DMS114 treated with DMSO at 0.1 percent for 48 hours (cell line): Measurements from ENCODE around the gene SLC25A47.
"Not testable (repeated sequence)": the region's sequence is repeated elsewhere in the genome, so short reads cannot be mapped to it uniquely, and the experiment has no call there.

Experiments used
- DNase-seq: peaks from one replicate; lab custom pipeline; 2025; ENCODE audit not compliant: unreplicated experiment; lab: John Stamatoyannopoulos, UW

Gene SLC25A47

DNA sequence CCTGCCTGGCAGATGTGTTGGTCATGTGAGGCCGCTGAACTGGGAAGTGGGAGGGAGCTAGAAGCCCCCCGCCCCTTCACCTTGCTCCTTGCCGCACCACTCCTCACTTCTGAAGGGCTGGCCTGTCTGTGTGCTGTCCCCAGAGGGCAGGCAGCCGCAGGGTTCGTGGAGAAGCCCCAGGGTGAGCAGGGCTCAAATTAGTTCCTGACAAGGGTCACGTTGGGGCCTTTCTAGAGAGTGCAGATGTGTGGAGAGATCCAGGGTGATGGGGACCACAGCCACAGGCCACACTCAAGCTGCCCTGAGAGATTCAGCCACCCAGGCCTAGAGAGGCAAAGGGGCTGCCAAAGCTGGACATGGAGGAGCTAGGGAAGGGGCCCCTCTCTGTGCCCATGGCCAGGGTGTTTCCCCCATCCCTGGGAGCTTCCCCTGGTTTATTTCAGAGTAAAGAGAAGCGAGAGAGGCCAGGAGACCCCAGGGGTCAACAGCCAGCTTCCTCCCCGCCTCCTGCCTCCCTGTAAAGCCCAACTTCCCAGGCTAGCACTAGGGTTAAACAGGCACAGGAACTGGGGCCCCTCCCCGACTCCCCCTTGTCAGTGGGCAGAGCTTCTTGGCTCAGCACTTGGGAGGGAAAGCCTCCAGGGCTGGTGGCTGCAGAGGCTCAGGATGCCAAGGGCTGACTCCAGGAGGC, 33.1 kb upstream of the SLC25A47 start:
- no peak for DNase-seq

DNA sequence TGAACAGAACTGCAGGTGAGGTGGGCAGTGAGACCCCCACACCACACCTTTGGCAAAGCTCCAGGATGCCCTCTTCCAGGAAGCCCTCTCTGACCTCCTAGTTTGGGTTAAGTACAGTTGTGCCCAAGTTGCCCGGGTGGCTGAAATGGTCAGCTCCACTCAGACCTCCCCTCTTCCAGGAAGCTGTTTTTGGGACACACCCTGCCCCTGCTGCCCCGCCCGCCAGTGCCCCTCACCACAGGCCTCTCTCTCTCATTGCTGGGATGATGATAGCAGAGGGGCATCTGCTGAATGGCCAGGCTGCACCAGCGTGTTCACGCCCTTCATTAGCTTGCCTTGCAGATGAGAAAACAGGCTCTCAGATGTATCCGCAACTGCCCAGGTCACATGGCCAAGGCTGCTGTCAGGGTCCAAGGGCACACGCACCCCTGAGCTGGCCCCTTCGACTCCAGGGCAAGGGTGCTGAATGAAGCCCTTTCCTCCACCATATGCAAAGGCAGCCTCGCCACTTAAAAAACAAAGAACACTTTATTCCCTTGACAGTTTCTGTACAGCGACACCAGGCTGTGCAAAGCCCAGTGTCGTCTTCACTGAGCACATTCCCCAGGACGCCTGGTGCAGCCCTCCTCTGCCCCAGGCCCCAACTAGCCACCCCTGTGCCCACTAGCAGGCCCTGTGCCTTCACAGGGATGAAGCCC, 32.4 kb upstream of the SLC25A47 start:
- no peak for DNase-seq

DNA sequence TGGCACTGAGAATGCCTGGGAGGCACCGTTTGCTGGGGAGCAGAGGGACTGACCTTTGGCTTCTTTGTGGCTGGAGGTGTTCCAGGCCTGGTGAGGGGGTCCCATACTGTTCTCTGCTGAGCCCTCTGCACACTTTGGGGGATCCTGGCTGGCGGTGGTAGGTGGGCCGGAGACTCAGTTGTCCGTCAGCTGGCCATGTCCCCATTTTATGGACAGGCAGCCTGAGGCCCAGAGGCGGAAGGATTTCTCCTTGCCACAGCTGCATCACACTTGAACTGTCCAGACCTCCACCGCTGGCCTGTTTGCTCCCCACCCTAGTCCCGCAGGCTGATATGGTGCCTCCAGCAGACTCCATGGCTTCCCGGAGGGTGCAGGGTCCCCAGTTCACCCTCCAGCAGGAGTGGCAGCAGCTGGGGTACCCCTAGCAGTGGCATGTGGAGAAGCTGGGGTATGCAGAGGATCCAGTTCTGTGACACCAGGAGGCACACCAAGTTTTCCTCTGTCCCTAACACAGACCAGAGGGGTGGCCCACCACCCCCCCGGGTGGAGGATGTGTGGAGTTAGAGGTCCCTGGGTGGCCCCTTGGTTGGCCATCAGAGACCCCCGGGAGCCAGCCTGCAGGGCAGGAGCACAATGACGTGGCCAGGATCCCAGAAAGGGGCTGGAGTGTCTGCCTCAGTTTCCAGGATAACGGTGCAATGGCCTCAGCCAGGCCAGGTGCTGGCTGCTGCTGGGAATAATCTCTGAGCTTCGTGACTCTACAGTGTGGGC, 31.6 kb upstream of the SLC25A47 start:
- no peak for DNase-seq

DNA sequence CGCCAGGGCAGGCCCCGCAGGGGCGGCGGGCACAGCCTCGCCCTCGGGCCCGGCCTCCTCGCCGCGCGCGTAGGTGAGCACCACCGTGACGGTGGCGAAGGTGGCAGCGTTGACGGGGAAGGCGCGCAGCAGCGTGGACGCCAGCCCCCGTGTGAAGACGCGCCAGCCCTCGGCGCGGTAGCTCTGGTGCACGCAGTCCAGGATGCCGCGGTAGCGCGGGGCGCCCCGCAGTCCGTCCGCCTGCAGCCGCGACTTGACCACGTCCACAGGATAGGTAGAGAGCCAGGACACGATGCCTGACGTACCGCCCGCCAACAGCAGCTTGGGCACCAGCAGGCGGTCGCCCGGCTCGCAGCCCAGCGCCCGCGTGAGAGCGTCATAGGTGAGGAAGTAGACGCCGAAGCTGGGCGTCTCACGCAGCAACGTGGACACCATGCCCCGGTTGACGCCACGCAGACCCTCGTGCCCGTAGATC, 30.8 kb upstream of the SLC25A47 start:
- DNase-seq: no peak

DNA sequence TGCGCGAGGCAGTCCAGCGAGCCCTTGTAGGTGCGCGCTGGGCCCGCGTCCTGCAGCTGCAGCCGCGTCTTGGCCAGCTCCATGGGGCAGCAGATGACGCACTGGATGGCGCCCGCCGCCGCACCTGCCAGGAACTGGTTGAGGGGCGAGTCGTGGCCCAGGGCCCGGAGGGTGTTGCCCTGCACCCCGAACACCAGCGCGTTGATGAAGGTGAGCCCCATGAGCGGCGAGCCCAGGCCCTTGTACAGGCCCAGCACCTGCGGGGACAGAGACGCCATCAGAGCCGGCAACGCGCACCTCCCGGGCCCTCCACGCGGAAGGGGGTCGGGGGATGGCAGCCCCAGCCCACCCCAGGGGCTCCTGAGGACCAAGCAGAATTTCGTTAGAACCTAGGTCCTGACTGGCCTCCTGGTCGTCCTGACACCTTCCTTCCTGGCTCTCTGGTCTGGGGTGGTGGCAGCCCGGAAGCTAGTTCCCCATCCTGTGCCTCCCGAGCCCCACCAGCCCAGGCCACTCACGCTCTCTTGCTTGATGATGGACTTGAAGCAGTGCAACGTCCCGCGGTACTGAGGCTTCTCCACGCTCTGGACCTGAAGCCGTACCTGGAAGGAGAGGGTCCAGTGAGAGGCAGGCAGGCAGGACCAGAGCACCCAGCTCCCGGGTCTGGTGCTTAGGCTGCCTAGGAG, 30.2 kb upstream of the SLC25A47 start:
- no peak for DNase-seq

DNA sequence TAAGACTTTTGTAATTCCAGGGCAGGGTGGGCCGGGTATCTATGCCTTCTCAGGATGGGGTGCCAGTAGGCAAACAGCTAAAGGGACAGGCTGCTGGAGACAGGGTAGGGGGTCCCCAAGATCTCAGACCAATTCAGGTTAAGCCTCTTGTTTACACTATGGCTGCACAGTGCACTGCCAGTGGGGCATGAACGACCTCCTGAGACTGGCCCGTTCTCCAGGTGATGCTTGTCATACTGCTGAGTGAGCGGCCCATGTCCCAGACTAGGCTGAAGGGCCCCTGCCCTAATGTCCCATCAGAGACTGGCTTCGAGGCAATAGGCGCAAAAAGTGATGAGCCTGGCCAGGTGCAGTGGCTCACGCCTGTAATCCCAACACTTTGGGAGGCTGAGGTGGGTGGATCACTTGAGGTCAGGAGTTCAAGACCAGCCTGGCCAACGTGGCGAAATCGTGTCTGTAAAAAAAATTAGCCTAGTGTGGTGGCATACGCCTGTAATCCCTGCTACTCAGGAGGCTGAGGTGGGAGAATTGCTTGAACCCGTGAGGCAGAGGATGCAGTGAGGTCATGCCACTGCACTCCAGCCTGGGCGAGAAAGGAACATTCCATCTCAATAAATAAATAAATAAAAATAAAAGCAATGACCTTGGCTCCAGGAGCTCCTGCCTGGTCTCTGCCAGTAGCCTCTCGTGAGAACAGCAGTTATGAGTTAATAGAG, 29.5 kb upstream of the SLC25A47 start:
- no peak for DNase-seq

DNA sequence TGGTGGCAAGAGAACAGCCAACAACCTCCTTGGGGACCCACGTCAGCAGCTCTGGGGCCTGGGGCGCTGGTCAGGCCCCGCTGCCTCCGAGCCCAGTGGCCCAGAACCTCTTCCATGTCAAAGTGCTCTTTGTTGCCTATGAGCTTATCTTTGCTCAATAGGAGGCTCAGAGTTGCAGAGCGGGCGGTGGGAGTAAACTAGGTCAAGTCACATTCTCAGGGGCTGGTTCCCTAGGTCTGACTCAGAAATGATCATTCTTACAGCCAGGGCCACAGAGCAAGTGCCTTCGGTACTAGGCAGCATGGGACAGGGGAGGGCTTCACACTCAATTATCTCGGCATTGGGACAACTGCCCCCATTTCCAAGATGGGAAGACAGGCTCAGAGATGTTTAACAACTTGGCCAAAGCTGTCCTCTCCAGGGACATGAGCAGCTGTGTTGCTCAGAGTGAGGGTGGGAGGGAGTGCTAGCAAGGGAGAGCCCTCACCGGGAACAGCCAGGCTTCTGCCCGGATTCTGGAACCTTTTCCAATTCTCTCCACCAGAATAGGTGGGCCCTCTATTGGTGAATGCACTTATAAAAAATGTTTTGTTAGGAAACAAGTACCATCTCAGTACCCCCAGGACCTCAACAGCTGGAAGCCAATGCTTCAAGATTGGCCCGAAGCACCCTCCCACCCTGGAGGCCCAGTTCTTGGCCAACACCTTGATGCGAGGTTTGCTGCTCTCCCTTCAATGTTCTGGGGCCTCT, 28.8 kb upstream of the SLC25A47 start:
- DNase-seq: no peak

DNA sequence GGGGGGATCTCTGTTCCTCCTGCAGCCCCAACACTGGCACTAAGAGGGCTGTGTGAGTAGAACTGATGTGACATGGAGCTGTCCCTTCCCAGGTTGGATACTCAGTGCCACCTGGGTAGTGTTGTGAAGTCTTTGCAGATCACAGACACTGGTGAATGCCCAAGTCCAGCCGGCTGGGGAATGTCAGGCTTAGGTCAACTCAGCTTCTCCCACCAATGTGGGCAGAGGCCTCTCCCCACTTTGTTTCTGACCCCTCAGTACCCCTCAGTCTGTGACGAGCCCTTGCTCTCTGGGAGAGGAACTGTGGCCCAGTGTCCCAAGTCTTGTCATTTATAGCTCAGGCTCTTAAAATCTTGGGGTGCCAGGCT, 28.2 kb upstream of the SLC25A47 start:
- DNase-seq: no peak

DNA sequence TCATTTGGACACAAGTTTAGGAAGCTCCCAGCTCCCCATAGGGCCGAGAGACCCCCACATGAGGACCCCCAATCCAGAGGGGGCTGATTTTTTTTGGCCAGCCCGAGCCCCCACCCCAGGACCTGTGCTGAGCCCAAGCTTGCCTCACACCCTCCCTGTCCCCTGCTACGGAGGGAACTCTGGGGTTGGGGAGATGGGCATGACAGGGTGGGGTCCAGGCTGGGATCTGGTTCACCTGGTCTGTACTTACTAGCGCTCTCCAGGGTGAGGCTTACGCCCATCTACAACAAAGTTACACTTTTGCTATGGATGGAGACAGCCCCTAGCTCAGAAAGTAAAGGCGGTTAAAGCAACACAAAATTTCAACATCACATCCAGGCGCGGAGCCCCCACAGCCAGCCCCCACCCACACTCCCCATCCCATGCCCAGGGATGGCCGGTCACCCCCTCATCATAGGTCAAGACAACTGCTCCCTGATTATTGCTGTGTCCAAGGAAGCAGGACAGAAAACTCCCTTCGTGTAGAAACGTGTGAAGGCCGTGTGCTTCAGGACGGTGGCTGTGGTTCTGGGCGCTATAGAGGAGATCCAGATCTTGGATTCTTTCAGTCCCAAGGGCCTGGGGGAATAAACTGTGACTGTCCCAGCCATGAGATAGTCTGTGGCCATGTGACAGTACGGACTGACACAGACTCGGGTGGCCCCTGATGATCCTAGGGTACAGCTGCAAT, 27.6 kb upstream of the SLC25A47 start:
- DNase-seq: no peak

DNA sequence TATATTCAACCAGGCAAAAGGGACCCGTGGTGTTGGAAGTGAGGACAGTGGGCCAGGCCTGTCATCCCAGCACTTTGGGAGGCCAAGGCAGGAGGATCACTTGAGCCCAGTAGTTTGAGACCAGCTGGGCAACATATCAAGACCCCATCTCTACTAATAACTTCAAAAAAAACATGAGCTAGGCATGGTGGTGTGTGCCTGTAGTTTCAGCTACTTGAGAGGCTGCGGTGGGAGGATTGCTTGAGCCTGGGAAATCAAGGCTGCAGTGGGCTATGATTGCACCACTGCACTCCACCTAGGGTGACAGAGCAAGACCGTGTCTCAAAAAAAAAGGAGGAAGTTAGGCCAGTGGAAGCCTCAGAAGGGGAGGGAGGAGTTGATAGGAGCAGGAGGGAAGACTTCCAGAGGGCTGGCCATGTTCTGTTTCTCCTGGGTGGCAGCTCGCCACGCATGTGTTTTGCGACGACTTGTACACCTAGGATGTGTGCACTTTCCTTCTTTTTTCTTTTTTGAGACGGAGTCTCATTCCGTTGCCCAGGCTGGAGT, 27.0 kb upstream of the SLC25A47 start:
- DNase-seq: no peak

DNA sequence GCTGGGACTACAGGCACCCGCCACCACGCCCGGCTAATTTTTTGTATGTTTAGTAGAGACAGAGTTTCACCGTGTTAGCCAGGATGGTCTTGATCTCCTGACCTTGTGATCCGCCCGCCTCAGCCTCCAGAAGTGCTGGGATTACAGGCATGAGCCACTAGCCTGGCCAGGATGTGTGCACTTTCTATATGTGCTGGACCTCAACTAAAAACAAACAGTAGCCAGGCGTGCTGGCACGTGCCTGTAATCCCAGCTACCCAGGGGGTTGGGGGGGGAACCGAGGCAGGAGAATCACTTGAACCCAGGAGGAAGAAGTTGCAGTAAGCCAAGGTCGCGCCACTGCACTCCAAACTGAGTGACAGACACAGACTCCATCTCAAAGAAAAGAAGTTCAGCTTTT, 26.4 kb upstream of the SLC25A47 start:
- DNase-seq: not testable (repeated sequence)

DNA sequence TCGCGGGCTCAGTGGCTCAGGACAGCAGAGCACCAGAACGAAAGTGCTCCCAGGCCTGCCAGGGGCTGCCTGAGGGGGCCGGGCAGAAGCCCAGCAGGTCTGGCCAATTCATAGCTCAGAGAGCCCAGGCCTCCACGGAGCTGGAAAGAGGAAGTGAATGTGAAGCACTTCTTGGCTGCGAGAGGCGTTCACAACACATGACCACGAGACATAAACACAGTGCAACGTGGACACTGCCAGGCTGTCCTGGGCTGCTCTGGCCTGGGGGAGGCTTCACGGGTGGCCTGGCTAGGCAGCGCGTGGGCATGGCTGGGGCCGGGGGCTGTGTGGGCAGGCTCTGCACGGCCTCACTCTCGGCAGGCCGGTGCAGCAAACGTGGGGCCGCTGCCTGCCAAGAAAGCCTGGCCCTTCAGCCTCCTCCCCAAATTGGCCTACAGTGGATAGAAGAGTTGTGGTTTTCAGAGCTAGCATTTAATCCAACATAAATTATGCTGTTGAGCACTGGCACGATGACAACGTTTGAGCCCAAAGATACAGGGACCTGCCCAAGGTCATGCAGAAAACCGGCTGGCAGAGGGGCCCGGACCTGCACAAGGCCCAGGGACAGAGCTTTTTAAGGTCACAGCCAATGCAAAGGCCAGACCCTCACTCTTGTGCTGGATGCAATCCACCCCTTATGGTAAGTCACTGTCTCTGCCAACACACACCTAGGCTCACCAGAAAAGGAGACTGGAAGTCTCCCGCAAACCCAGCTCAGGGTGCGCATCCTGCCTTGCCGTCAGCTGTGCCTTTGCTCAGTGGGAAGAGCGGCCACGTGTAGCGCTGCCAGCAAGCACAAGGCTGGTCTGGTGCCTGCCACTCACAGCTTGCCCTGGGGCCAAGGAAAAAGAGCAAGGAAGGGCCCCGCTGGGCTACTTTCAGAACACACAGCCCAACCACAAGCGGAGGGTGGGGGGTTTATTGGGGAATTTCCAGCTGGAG, 25.5 kb upstream of the SLC25A47 start:
- DNase-seq: no peak

DNA sequence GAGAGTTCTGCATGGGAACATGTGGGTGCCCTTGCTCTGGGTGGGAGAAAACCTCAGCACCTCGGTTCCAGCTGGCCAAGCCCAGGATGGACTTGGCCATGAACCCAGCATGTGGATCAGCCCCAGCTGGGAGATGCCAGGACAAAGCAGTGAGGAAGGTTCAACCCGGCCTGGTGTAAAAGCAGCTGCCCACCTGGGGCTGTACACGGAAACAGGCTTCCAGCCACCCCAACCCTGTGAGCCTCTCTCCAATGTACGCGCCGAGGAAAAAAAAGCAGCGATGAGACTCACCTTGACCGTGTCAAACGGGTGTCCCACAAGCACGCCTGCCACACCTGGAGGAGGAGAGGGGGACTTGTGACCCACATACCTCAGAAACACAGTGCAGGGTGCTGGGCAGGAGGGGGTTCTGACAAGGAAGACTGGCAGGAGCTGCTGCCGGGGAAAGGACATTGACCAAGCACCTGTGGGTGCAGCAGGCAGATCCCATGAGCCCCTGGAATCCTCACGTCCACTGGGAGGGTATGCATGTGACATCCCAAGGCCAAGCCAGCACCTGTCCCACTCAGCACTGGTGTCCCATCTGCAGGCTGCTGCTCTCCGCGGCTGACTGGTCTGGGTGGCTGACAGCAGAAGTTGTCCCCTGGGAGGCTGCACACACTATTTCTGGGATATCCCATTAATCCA, 24.4 kb upstream of the SLC25A47 start:
- no peak for DNase-seq

DNA sequence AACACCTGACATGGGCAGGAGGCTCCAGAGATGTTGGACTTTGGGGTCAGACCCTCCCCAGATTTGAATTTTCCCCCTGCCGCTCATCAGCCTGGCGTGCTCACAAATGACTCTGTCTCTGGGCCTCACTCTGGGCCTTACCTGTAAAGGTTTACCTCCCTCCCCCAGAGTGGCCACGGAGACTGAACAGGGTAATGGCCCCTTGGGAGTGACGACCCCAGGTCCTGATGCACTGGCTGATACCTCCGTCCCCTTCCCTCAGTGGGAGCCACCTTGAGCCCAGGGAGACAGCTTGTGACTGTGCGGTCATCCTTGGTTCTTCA, 23.9 kb upstream of the SLC25A47 start:
- no peak for DNase-seq

DNA sequence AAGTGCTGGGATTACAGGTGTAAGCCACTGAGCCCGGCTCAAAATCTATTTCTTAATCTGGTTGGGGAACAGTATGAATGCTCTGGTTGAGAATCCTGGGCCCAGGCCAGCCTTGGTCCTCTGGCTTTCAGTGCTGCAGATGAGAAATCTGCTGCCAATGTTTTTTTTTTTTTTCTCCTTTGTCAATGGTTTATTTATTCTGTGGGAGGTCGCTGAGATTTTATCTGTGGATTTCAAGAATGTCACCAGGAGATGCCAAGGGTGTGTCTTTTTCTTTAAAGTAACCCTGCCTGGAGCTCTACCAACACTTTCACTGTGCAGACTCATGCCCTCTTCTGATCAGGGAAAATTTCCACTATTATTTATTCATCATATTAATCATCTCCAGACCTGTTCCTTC, 20.5 kb upstream of the SLC25A47 start:
- DNase-seq: no peak

DNA sequence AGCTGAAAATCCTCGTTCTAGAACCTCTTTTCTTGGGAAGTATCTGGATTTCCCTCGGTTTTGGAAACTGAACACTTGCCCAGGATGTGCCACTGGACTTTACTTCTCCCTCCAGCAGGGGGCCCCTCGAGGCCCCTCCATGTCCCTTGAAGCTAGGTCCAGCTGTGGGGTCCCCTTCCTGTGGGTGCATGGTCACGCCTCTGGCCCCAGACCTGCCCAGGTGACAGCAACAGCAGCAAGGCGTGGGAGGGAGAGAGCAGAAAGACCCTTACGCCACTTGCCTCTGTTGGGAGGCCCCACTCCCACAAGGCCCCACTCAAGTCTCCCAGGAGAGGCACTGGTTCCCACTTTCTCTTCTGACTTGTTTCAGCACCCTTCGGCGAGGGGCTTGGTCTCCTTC, 20.0 kb upstream of the SLC25A47 start:
- no peak for DNase-seq

DNA sequence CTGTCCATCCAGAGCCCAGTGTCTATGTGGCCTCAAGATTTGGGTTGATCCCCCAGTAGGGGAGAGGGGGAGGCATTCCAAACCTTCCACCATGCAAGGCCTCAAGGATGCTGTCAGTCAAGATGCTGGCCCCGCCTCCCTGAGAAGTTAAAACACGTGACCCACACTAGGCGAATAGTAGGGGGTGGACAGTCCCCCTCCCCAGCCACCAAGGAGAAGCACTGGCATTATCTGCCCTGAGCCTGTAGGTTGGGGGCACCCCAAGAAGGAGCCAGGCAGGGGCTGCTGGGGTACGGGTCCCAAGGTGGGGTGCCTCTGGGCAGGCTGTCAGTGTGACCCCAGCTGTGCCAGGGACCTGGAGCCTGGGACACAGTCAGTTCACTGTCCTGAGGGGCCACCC, 19.2 kb upstream of the SLC25A47 start:
- DNase-seq: no peak
